Loucy (cell line): Measurements from ENCODE around the gene NUDT3.

Experiments
- H2AFZ ChIP-seq: fragments of 200-600 bp; sonication (generic); 2 replicates; pipeline ENCODE4 v1.6.0; 2016; ENCODE audit warnings: antibody characterized with exemption, mild to moderate bottlenecking, low read length, moderate library complexity
- H3F3A ChIP-seq: fragments of 200-600 bp; 2 replicates; pipeline ENCODE4 v1.6.0; 2016; ENCODE audit warnings: antibody characterized with exemption, low read depth, mild to moderate bottlenecking
- H3K27me3 ChIP-seq: fragments of 200-600 bp; sonication (generic); 2 replicates; pipeline ENCODE4 v1.6.1; 2014; ENCODE audit warnings: low read length, mild to moderate bottlenecking; ENCODE audit not compliant: insufficient read depth, poor library complexity, severe bottlenecking
- H3K36me3 ChIP-seq: fragments of 200-600 bp; sonication (generic); 2 replicates; pipeline ENCODE4 v1.6.1; 2016; ENCODE audit warnings: low read length; ENCODE audit not compliant: insufficient read depth
- H3K4me1 ChIP-seq: fragments of 200-600 bp; sonication (generic); 2 replicates; pipeline ENCODE4 v1.5.1; 2014; ENCODE audit warnings: low read length, mild to moderate bottlenecking; ENCODE audit not compliant: insufficient read depth, poor library complexity, severe bottlenecking
- H3K4me2 ChIP-seq: fragments of 200-600 bp; sonication (generic); 2 replicates; pipeline ENCODE4 v1.6.0; 2014; ENCODE audit warnings: antibody characterized with exemption, low read length, low read depth, mild to moderate bottlenecking; ENCODE audit not compliant: poor library complexity, severe bottlenecking
- H3K4me3 ChIP-seq: fragments of 200-600 bp; sonication (generic); 2 replicates; pipeline ENCODE4 v1.5.1; 2014; ENCODE audit warnings: low read length, mild to moderate bottlenecking, mixed read lengths; ENCODE audit not compliant: poor library complexity, severe bottlenecking
- H3K79me2 ChIP-seq: fragments of 200-600 bp; sonication (generic); 2 replicates; pipeline ENCODE4 v1.6.1; 2014; ENCODE audit warnings: low read length; ENCODE audit not compliant: insufficient read depth
- H3K9ac ChIP-seq: fragments of 200-600 bp; sonication (generic); 2 replicates; pipeline ENCODE4 v1.6.0; 2014; ENCODE audit warnings: mild to moderate bottlenecking, low read depth, low read length, moderate library complexity; ENCODE audit not compliant: poor library complexity, severe bottlenecking
- H3K9me2 ChIP-seq: fragments of 200-600 bp; sonication (generic); replicated peaks from 2 replicates; pipeline ENCODE4 v1.6.1; 2016; ENCODE audit warnings: low read depth, low read length, mixed read lengths
- H3K9me3 ChIP-seq: fragments of 200-600 bp; sonication (generic); 2 replicates; pipeline ENCODE4 v1.6.1; 2014; ENCODE audit warnings: mild to moderate bottlenecking, antibody characterized with exemption, low read length, low read depth; ENCODE audit not compliant: insufficient read depth
- H4K20me1 ChIP-seq: fragments of 200-600 bp; sonication (generic); 2 replicates; pipeline ENCODE4 v1.6.0; 2014; ENCODE audit warnings: antibody characterized with exemption, low read length, mild to moderate bottlenecking; ENCODE audit not compliant: insufficient read depth, poor library complexity, severe bottlenecking
- CTCF ChIP-seq: fragments of 200-600 bp; sonication (generic); conservative IDR thresholded peaks from 2 replicates; pipeline ENCODE4 v1.5.1; 2014; ENCODE audit warnings: mild to moderate bottlenecking, antibody characterized with exemption, low read length
- EZH2phosphoT487 ChIP-seq: fragments of 200-600 bp; IDR thresholded peaks from 2 replicates; pipeline ENCODE4 v1.6.1; 2018; ENCODE audit warnings: antibody characterized with exemption, mild to moderate bottlenecking, moderate library complexity, borderline replicate concordance

The NUDT3 gene

DNA sequence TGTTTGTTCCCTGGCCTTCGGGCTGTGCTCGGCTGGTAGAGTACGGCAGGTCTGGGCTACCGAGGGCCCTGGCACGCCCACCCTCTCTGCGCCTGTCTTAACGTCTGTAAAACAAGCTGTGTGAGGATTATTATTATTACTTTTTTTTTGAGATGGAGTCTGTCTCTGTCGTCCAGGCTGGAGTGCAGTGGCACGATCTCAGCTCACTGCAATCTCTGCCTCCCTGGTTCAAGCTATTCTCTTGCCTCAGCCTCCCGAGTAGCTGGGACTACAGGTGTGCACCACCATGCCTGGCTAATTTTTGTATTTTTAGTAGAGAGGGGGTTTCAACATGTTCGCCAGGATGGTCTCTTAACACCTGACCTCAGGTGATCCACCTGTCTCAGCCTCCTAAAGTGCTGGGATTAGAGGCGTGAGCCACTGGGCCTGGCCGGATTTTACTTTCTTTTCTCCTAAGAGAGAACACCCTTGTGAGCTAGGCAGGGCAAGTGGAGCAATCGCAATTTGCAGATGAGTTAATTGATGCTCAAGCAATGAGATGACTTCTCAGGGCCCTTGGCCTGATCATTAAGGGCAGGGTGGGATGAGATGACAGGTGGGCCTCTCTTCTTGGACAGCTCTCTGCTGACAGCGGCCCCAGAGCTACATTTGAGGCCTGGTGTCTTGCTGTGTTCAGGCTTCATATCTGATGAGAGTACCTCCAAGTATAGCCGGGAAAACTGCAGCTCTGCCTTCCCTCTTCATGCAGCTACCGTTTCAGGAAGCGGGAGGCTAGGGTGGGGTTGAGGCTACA lies 142.8 kb downstream of the NUDT3 start:
- Histone ChIP-seq H2AFZ (peak overlapping the region; percentile 100), H3K9me3 (no peaks in the 10 kb centered on the region), H3K79me2 (no peaks in the 10 kb centered on the region), H4K20me1 (peaks cover 12% of the 10 kb centered on the region), H3K9me2 (no peaks in the 10 kb centered on the region), H3K36me3 (no peaks in the 10 kb centered on the region), H3K9ac (peak overlapping the region; percentile 80), H3K4me1 (peaks cover 7% of the 10 kb centered on the region), H3F3A (no peaks in the 10 kb centered on the region), H3K27me3 (no peaks in the 10 kb centered on the region), H3K4me2 (peak overlapping the region; percentile 75), H3K4me3 (peak overlapping the region; percentile 95)
- TF ChIP-seq EZH2phosphoT487 (no peak), CTCF (no peak)

- H3K79me2 ChIP-seq = no peaks in the 10 kb centered on the region
- peak within 1 kb of the TSS; percentile 100 for H2AFZ ChIP-seq
- peak; percentile 70 for TF ChIP-seq CTCF
- no peak for TF ChIP-seq EZH2phosphoT487
- H3K9me2 ChIP-seq = no peaks in the 10 kb centered on the region
- H3K4me1 ChIP-seq = peaks cover 7% of the 10 kb centered on the region
- peaks cover 4% of the 10 kb centered on the region; the same call in 1 of the 2 replicates for H3K36me3 ChIP-seq
- H3K9me3 ChIP-seq = no peaks in the 10 kb centered on the region
- peak within 1 kb of the TSS; percentile 95 for H3K4me3 ChIP-seq
- peaks cover 19% of the 10 kb centered on the region for H4K20me1 ChIP-seq
- no peaks in the 10 kb centered on the region for H3F3A ChIP-seq
- peak within 1 kb of the TSS; percentile 81 for H3K9ac ChIP-seq
- no peaks in the 10 kb centered on the region for H3K27me3 ChIP-seq
- H3K4me2 ChIP-seq = peak within 1 kb of the TSS; percentile 99
Measured at GRCh38 chr6:34248727-34249468, 143.6 kb downstream of the NUDT3 start, which contains the start of gene SMIM29. SMIM29 (minus strand) TSS chr6:34249006; CDS start chr6:34247791, 1,215 bp downstream.

- Histone ChIP-seq H3K9me2 (no peaks in the 10 kb centered on the region), H3K27me3 (no peaks in the 10 kb centered on the region), H3K36me3 (peaks cover 9% of the 10 kb centered on the region; the same call in 1 of the 2 replicates), H3K4me3 (peak overlapping the region; percentile 95), H4K20me1 (peaks cover 25% of the 10 kb centered on the region), H3K4me1 (peaks cover 7% of the 10 kb centered on the region), H3K4me2 (peak overlapping the region; percentile 99), H3F3A (no peaks in the 10 kb centered on the region), H3K79me2 (peaks cover 4% of the 10 kb centered on the region; the same call in 1 of the 2 replicates), H3K9ac (peak overlapping the region; percentile 81), H2AFZ (peak overlapping the region; percentile 77), H3K9me3 (no peaks in the 10 kb centered on the region)
- TF ChIP-seq EZH2phosphoT487 (no peak), CTCF (no peak)
Measured at GRCh38 chr6:34248198-34248726, 144.2 kb downstream of the NUDT3 start.
